ENCODE results near the gene VWA8.
"Not testable (repeated sequence)": the region's sequence is repeated elsewhere in the genome, so short reads cannot be mapped to it uniquely, and the experiment has no call there.

VWA8 gene

GRCh38 chr13:41680900-41681299 is 280.0 kb downstream of the VWA8 start:
- DNase-seq: no peak

- DNase-seq: no peak
Observed at GRCh38 chr13:41678848-41679247, 282.1 kb downstream of the VWA8 start.

- DNase-seq: no peak
Observed at GRCh38 chr13:41678249-41678648, 282.7 kb downstream of the VWA8 start.

GRCh38 chr13:41675306-41675705 is 285.6 kb downstream of the VWA8 start:
- DNase-seq: no peak

- no peak for DNase-seq
Observed at GRCh38 chr13:41674246-41674645, 286.7 kb downstream of the VWA8 start.

- DNase-seq: no peak
Observed at GRCh38 chr13:41673640-41674039, 287.3 kb downstream of the VWA8 start.

- no peak for DNase-seq
Observed at GRCh38 chr13:41670873-41671443, 290.0 kb downstream of the VWA8 start.

- DNase-seq: peak; percentile 81
Observed at GRCh38 chr13:41668130-41668757, 292.7 kb downstream of the VWA8 start.

- no peak for DNase-seq
Observed at GRCh38 chr13:41666644-41667043, 294.3 kb downstream of the VWA8 start.

GRCh38 chr13:41660411-41660810 is 300.5 kb downstream of the VWA8 start:
- DNase-seq: no peak

- no peak for DNase-seq
Observed at GRCh38 chr13:41658057-41658661, 302.8 kb downstream of the VWA8 start.

- no peak for DNase-seq
Observed at GRCh38 chr13:41655997-41656396, 304.9 kb downstream of the VWA8 start.

- DNase-seq: no peak
Observed at GRCh38 chr13:41654796-41655195, 306.1 kb downstream of the VWA8 start.

GRCh38 chr13:41652735-41653361 is 308.1 kb downstream of the VWA8 start:
- no peak for DNase-seq

- DNase-seq: no peak
Observed at GRCh38 chr13:41651413-41652058, 309.4 kb downstream of the VWA8 start.

GRCh38 chr13:41650706-41651105 is 310.2 kb downstream of the VWA8 start:
- DNase-seq: peak; percentile 57

GRCh38 chr13:41649659-41650058 is 311.2 kb downstream of the VWA8 start:
- DNase-seq: peak; percentile 68

- no peak for DNase-seq
Observed at GRCh38 chr13:41648314-41648935, 312.5 kb downstream of the VWA8 start.

GRCh38 chr13:41647699-41648313 is 313.1 kb downstream of the VWA8 start:
- not testable (repeated sequence) for DNase-seq

GRCh38 chr13:41645331-41645730 is 315.6 kb downstream of the VWA8 start:
- no peak for DNase-seq

GRCh38 chr13:41644742-41645141 is 316.2 kb downstream of the VWA8 start:
- DNase-seq: no peak

- DNase-seq: peak; percentile 59
Observed at GRCh38 chr13:41643507-41643906, 317.4 kb downstream of the VWA8 start.

GRCh38 chr13:41641961-41642360 is 318.9 kb downstream of the VWA8 start:
- DNase-seq: no peak
